ENCODE measurements around the gene TMEM185B.

TMEM185B gene

DNA sequence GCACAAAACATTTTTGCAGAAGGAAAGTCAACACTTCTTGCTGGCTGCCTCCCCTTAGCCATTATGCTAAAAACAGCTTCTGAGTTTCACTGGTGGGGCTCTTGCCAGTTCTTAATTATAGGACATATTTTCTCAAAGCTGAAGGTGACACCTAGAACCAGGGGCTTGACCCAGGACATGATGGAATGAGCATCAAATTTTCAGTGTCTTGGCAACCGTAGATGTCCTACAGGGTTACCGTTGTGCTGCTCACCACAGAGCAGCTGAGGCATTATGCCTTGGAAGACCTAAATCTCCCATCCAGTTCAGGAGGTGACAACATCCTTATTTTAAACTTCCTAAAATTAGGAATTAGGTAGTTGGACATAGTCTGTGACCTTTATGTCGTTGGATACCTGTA is 46.7 kb downstream of the TMEM185B start:
- peaks cover 5% of the 10 kb centered on the region for H3K36me3 ChIP-seq (ENCODE audit: insufficient read depth, low read length)
- H3K4me1 ChIP-seq (ENCODE audit: insufficient read depth, low read length), result peaks cover 5% of the 10 kb centered on the region; the same call in 1 of the 2 replicates
- no peak overlapping the region for H3K9ac ChIP-seq (ENCODE audit: low read depth, low read length)
- 94% methylated on average over 3 of the region's 3 CpGs for WGBS
- H3K27me3 ChIP-seq (ENCODE audit: insufficient read depth, low read length), result no peaks in the 10 kb centered on the region
- no peaks in the 10 kb centered on the region for H3K9me3 ChIP-seq (ENCODE audit: insufficient read depth, low read depth, low read length)
- no peak overlapping the region for H3K27ac ChIP-seq (ENCODE audit: low read depth, low read length)
- no peak overlapping the region for H3K4me3 ChIP-seq (ENCODE audit: low read length)

DNA sequence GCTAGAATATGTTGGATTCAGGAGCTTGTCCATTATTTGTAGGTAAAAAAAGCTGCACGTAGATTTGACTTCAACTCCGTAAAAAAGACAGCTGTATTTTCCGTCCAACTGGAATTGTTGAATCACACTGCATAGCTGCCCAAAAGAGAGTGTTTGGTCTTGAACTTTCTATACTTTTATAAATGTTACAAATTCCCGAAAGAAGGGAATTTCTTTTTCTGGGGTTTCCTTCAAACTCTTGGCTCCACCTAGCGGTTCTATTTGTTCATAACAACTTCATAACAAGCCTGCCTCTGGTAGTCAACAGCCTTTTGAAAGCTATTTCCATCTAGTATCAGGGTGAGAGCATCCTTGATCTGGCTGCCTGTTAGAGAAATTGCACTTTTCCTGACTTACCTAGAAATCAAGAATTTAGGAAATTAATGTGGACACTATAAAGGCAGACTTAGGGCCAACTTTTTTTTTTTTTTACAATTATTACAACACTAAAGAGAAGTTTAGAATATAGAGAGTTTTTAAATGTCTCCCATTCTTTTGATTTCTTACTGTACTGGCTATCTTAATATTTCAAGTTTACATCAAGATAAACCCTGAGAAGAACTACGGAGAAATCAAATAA is 48.1 kb downstream of the TMEM185B start:
- Histone ChIP-seq H3K27ac (ENCODE audit: low read depth, low read length) (no peak overlapping the region), H3K9ac (ENCODE audit: low read depth, low read length) (no peak overlapping the region), H3K4me3 (ENCODE audit: low read length) (no peak overlapping the region), H3K36me3 (ENCODE audit: insufficient read depth, low read length) (peaks cover 11% of the 10 kb centered on the region), H3K4me1 (ENCODE audit: insufficient read depth, low read length) (peaks cover 5% of the 10 kb centered on the region; the same call in 1 of the 2 replicates), H3K9me3 (ENCODE audit: insufficient read depth, low read depth, low read length) (no peaks in the 10 kb centered on the region), H3K27me3 (ENCODE audit: insufficient read depth, low read length) (no peaks in the 10 kb centered on the region)
- WGBS, result 64% methylated on average over 6 of the region's 6 CpGs

Measured in HUES64 (cell line).